PC-3 (cell line): ENCODE data around the gene ETV3L.

ENCODE experiments used
- CTCF ChIP-seq: fragments of 300-600 bp; sonication (generic); conservative IDR thresholded peaks from 2 replicates; pipeline ENCODE4 v1.5.1; 2017; ENCODE audit warnings: antibody characterized with exemption, low read depth, mild to moderate bottlenecking, low read length
- EZH2 ChIP-seq: fragments of 300-600 bp; sonication (generic); IDR thresholded peaks from one replicate; pipeline ENCODE4 v1.6.1; 2017; ENCODE audit warnings: antibody characterized with exemption, mild to moderate bottlenecking, low read length; ENCODE audit not compliant: unreplicated experiment

GRCh38 chr1:157044326-157044725, 55.3 kb downstream of the ETV3L start:
- no peak for TF ChIP-seq CTCF
- no peak for TF ChIP-seq EZH2
